Lung (tissue), 12 donors: ENCODE results near the gene ACTN1. TPM values are rescaled to one million over a fixed set of nuclear protein-coding genes. Genes with fewer than 3 reads are reported as not detected.

Source experiments
- ATAC-seq: fragments of 200-7000 bp; cut with Tn5 transposase; one replicate; pipeline ENCODE4 v1.9.1; 2020; ENCODE audit warnings: moderate number of reproducible peaks; ENCODE audit not compliant: insufficient read depth, low FRiP score
- DNase-seq, 3 donors: peaks; one replicate each; pipeline ENCODE4 v3.0.0-alpha.2; 2013 to 2017
- H3K27ac ChIP-seq, 2 donors: one replicate each; pipeline ENCODE4 v1.5.1; 2013; ENCODE audit warnings: mild to moderate bottlenecking in 2 of 2, moderate library complexity in 2 of 2, control low read depth in 1 of 2, inconsistent platforms in 1 of 2, low read depth in 1 of 2, low read length in 1 of 2
- H3K27me3 ChIP-seq, 3 donors: one replicate each; pipeline ENCODE4 v1.5.1; 2013; ENCODE audit warnings: low read length in 2 of 3; ENCODE audit not compliant: control insufficient read depth in 3 of 3, insufficient read depth in 3 of 3
- H3K36me3 ChIP-seq, 4 donors: one replicate each; pipeline ENCODE4 v1.5.1; 2013; ENCODE audit warnings: low read length in 4 of 4, mild to moderate bottlenecking in 1 of 4, moderate library complexity in 1 of 4; ENCODE audit not compliant: control insufficient read depth in 4 of 4, insufficient read depth in 4 of 4
- H3K4me1 ChIP-seq, 5 donors: one replicate each; pipeline ENCODE4 v1.5.1; 2013; ENCODE audit warnings: low read length in 5 of 5, mild to moderate bottlenecking in 2 of 5, moderate library complexity in 1 of 5; ENCODE audit not compliant: control insufficient read depth in 5 of 5, insufficient read depth in 5 of 5
- H3K4me3 ChIP-seq: one replicate; pipeline ENCODE4 v1.5.1; 2013; ENCODE audit warnings: mild to moderate bottlenecking, control low read depth, moderate library complexity
- H3K9ac ChIP-seq, 2 donors: one replicate each; pipeline ENCODE4 v1.5.1; 2013; ENCODE audit warnings: low read length in 2 of 2, control low read depth in 1 of 2; ENCODE audit not compliant: insufficient read depth in 1 of 2
- H3K9me3 ChIP-seq, 4 donors: one replicate each; pipeline ENCODE4 v1.5.1; 2013; ENCODE audit warnings: low read length in 3 of 4, mild to moderate bottlenecking in 1 of 4, moderate library complexity in 1 of 4; ENCODE audit not compliant: control insufficient read depth in 4 of 4, insufficient read depth in 3 of 4
- CTCF ChIP-seq: IDR thresholded peaks from 2 replicates; pipeline ENCODE4 v1.5.1; 2012; ENCODE audit warnings: mild to moderate bottlenecking; ENCODE audit errors: control extremely low read depth, extremely low read depth
- WGBS, 2 donors: extraction: QIAGEN DNeasy Blood & Tissue Kit; methylation state at CpG; one replicate each; pipeline ENCODE4 v1.1.7; 2013; 5-methylcytosine and 5-hydroxymethylcytosine counted together
- polyA plus RNA-seq, 2 donors: library from polyadenylated mRNA; stranded (reverse); fragments of 200-250 nt; gene quantifications; one replicate each; pipeline ENCODE4 v1.2.1, GENCODE V29; 2013
- total RNA-seq, 2 donors: library from RNA; depleted of rRNA in 1 of 2; stranded (reverse); fragments of >200 nt in 1 of 2; gene quantifications; one replicate each; pipeline ENCODE4 v1.2.1, GENCODE V29; 2014 to 2021
- donor health status: control.
- donor health status: control.
- donor health status: Bipolar disorder and iron deficiency.
- donor health status: healthy.
- donor health status: DM: yes; HTN: yes; CAD: no.

Gene ACTN1
- total and polyA plus RNA-seq, 4 donors: 40.9 to 168 (median 117) TPM

DNA sequence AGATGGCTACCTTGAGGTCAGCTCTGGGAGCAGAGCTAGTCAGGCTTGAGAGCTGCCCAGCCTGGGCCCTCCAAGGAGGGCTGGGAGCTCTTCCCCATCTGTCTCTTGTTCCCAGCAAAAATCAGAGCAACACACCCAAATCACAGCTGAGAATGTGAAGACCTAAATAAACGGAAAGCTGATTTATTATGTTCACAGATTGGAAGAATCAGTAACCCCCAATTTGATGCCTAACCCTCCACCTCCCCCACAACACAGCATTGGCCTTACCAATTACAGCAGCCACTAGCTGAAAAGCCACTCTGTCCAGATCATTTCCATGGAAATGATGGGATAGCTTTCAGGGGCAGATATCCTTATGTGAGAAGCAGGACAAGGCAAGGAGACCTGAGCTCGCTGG, 7.1 kb upstream of the ACTN1 start:
- Histone ChIP-seq H3K4me3 (no peak overlapping the region), H3K36me3 (no peaks in the 10 kb centered on the region), H3K27me3 (no peaks in the 10 kb centered on the region), H3K4me1 (peaks cover 0 to 12% (median 4%) of the 10 kb centered on the region in 5 donors), H3K9me3 (no peaks in the 10 kb centered on the region), H3K27ac (no peak overlapping the region), H3K9ac (no peak overlapping the region)
- no peak for TF ChIP-seq CTCF
- ATAC-seq: no peak
- no peak for DNase-seq
- WGBS, 2 donors: 84% methylated on average over 2 of the region's 2 CpGs

GRCh38 chr14:68984686-68985085, 5.6 kb upstream of the ACTN1 start:
- ATAC-seq: no peak
- no peak for DNase-seq
- no peak for TF ChIP-seq CTCF
- WGBS, 2 donors: 87 to 96% methylated on average over 1 of the region's 1 CpG
- H3K9me3 ChIP-seq: no peaks in the 10 kb centered on the region
- no peak overlapping the region for H3K27ac ChIP-seq
- H3K9ac ChIP-seq: no peak overlapping the region
- H3K27me3 ChIP-seq: no peaks in the 10 kb centered on the region
- H3K4me3 ChIP-seq: no peak overlapping the region
- no peaks in the 10 kb centered on the region for H3K36me3 ChIP-seq
- peaks cover 0 to 20% (median 4%) of the 10 kb centered on the region in 5 donors for H3K4me1 ChIP-seq

DNA sequence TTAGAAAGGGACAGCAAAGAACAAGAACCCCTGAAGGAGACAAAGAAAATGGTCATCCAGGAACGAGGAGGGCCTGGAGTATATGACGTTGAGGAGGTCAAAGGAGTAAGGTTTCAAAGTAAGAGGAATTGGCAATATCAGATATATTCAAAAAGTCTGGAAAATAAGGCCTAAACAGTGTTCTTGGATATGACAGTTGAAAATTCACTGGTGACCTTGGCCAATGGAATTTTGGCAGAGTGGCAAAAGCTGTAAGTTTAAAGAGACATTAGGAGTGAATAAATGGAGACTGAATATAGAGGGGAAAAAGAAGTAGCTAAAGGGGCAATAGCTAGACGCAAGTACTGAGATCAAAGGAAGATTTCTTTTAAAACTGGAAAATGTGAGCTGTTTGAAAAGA, 4.1 kb upstream of the ACTN1 start:
- Histone ChIP-seq H3K27me3 (no peaks in the 10 kb centered on the region), H3K36me3 (no peaks in the 10 kb centered on the region), H3K9me3 (no peaks in the 10 kb centered on the region), H3K9ac (no peak overlapping the region), H3K4me1 (peaks cover 0 to 20% (median 4%) of the 10 kb centered on the region in 5 donors), H3K27ac (no peak overlapping the region), H3K4me3 (no peak overlapping the region)
- WGBS, 2 donors: 87 to 96% methylated on average over 3 of the region's 3 CpGs
- ATAC-seq: no peak
- DNase-seq: no peak
- no peak for TF ChIP-seq CTCF

DNA sequence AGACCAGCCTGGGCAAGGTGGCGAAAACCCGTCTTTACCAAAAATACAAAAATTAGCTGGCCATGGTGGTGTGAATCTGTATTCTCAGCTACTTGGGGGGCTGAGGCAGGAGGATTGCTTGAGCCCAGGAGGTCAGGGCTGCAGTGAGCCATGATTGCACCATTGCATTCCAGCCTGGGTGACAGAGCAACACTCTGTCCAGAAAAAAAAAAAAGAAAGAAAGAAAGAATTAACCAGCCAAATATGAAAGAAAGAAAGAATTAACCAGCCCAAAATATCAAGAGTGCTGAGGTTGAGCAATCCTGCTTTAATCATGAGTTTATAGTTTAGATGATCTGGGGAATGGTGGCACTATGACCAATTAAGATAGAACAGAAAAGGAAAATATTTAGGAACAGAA, 3.5 kb upstream of the ACTN1 start:
- no peak for ATAC-seq
- H3K27ac ChIP-seq: peak overlapping the region in 1 of 2 donors; percentile 56

More for the DNA sequence above, 3.5 kb upstream of the ACTN1 start:
- 94 to 98% methylated on average over 2 of the region's 2 CpGs for WGBS, 2 donors
- H3K27me3 ChIP-seq: no peaks in the 10 kb centered on the region
- no peak overlapping the region for H3K9ac ChIP-seq
- no peaks in the 10 kb centered on the region for H3K36me3 ChIP-seq
- H3K4me1 ChIP-seq: peaks cover 0 to 20% (median 3%) of the 10 kb centered on the region in 5 donors
- DNase-seq: no peak
- no peaks in the 10 kb centered on the region for H3K9me3 ChIP-seq
- no peak for TF ChIP-seq CTCF
- no peak overlapping the region for H3K4me3 ChIP-seq
